HEK293 (cell line): ENCODE data around the gene STEAP2.

Source experiments
- CTCF ChIA-PET: fragments of 350-600 bp; formaldehyde crosslinking; extraction: SDS; loops from one replicate; lab custom pipeline; 2021; ENCODE audit warnings: antibody characterized with exemption; lab: Yijun Ruan, JAX
- POLR2A ChIA-PET: fragments of 300-600 bp; formaldehyde crosslinking; extraction: SDS; loops from one replicate; lab custom pipeline; 2020; ENCODE audit warnings: antibody characterized with exemption, inconsistent platforms; lab: Yijun Ruan, JAX
- H3K27ac ChIP-seq: fragments of 200-500 bp; sonication (Bioruptor generic); 2 replicates; pipeline ENCODE4 v1.5.1; 2014; ENCODE audit warnings: low read depth, low read length, control low read depth, inconsistent platforms; ENCODE audit errors: extremely low read depth
- H3K36me3 ChIP-seq, 2 experiments: fragments of 200-500 bp in 1 of 2; sonication (Bioruptor generic) in 1 of 2; 1 replicate in 1 of 2; 2 replicates in 1 of 2; pipeline ENCODE4 v1.5.1; 2014 to 2017; ENCODE audit warnings: inconsistent platforms in 2 of 2, low read length in 2 of 2; ENCODE audit not compliant: control insufficient read depth in 2 of 2, insufficient read depth in 1 of 2
- H3K4me1 ChIP-seq: fragments of 200-500 bp; sonication (Bioruptor generic); 2 replicates; pipeline ENCODE4 v1.5.1; 2014; ENCODE audit warnings: mild to moderate bottlenecking, low read length, inconsistent platforms; ENCODE audit not compliant: control insufficient read depth, insufficient read depth
- H3K4me3 ChIP-seq: 2 replicates; pipeline ENCODE4 v1.5.1; 2011; ENCODE audit warnings: low read depth, mild to moderate bottlenecking, control low read depth, low read length, moderate library complexity
- H3K9me3 ChIP-seq: fragments of 200-500 bp; sonication (Bioruptor generic); 2 replicates; pipeline ENCODE4 v1.5.1; 2014; ENCODE audit warnings: low read depth, low read length, inconsistent platforms; ENCODE audit not compliant: control insufficient read depth, insufficient read depth
- FEZF1 ChIP-seq: fragments of 450-650 bp; formaldehyde crosslinking; IDR thresholded peaks from 2 replicates; pipeline ENCODE4 v1.5.1; 2016; ENCODE audit warnings: missing biosample characterization, missing genetic modification characterization
- IKZF3 ChIP-seq: fragments of 450-650 bp; IDR thresholded peaks from 2 replicates; pipeline ENCODE4 v1.5.0; 2018; ENCODE audit warnings: missing biosample characterization, mild to moderate bottlenecking, missing genetic modification characterization, moderate library complexity
- MZF1 ChIP-seq: fragments of 450-650 bp; formaldehyde crosslinking; IDR thresholded peaks from 2 replicates; pipeline ENCODE4 v1.5.1; 2017; ENCODE audit warnings: missing biosample characterization, missing genetic modification characterization, borderline replicate concordance
- OVOL3 ChIP-seq: fragments of 450-650 bp; formaldehyde crosslinking; IDR thresholded peaks from 2 replicates; pipeline ENCODE4 v1.5.1; 2016; ENCODE audit warnings: missing biosample characterization, missing genetic modification characterization
- PRDM1 ChIP-seq: fragments of 450-650 bp; formaldehyde crosslinking; IDR thresholded peaks from 2 replicates; pipeline ENCODE4; 2016; ENCODE audit warnings: missing biosample characterization, missing genetic modification characterization
- REPIN1 ChIP-seq: fragments of 450-650 bp; formaldehyde crosslinking; IDR thresholded peaks from 2 replicates; pipeline ENCODE4 v1.5.1; 2017; ENCODE audit warnings: missing biosample characterization, missing genetic modification characterization, low read depth
- SP7 ChIP-seq: fragments of 450-650 bp; formaldehyde crosslinking; IDR thresholded peaks from 2 replicates; pipeline ENCODE4 v1.5.1; 2016; ENCODE audit warnings: missing biosample characterization, missing genetic modification characterization
- TCF7L2 ChIP-seq: IDR thresholded peaks from 2 replicates; pipeline ENCODE4 v1.6.1; 2011; ENCODE audit warnings: low read depth, mild to moderate bottlenecking, inconsistent platforms, low read length, moderate library complexity, borderline replicate concordance
- ZFP37 ChIP-seq: fragments of 450-650 bp; formaldehyde crosslinking; IDR thresholded peaks from 2 replicates; pipeline ENCODE4 v1.5.1; 2016; ENCODE audit warnings: missing biosample characterization, missing genetic modification characterization
- ZNF155 ChIP-seq: fragments of 450-650 bp; formaldehyde crosslinking; IDR thresholded peaks from 2 replicates; pipeline ENCODE4 v1.5.1; 2016; ENCODE audit warnings: missing biosample characterization, missing genetic modification characterization
- ZNF16 ChIP-seq: fragments of 450-650 bp; formaldehyde crosslinking; IDR thresholded peaks from 2 replicates; pipeline ENCODE4 v1.5.1; 2016; ENCODE audit warnings: low read depth, missing biosample characterization, missing genetic modification characterization
- ZNF311 ChIP-seq: fragments of 450-650 bp; formaldehyde crosslinking; IDR thresholded peaks from 2 replicates; pipeline ENCODE4 v1.5.1; 2017; ENCODE audit warnings: missing biosample characterization, missing genetic modification characterization, borderline replicate concordance
- ZNF37A ChIP-seq: fragments of 450-650 bp; IDR thresholded peaks from 2 replicates; pipeline ENCODE4 v1.5.1; 2018; ENCODE audit warnings: missing biosample characterization, missing genetic modification characterization
- ZNF394 ChIP-seq: fragments of 450-650 bp; formaldehyde crosslinking; IDR thresholded peaks from 2 replicates; pipeline ENCODE4 v1.5.1; 2016; ENCODE audit warnings: missing biosample characterization, missing genetic modification characterization, mild to moderate bottlenecking, moderate library complexity, borderline replicate concordance
- ZNF548 ChIP-seq: fragments of 450-650 bp; formaldehyde crosslinking; IDR thresholded peaks from 2 replicates; pipeline ENCODE4 v1.5.1; 2016; ENCODE audit warnings: missing biosample characterization, missing genetic modification characterization
- ZNF654 ChIP-seq: fragments of 450-650 bp; formaldehyde crosslinking; IDR thresholded peaks from 2 replicates; pipeline ENCODE4 v1.5.1; 2016; ENCODE audit warnings: low read depth, missing biosample characterization, missing genetic modification characterization
- ZNF664 ChIP-seq: fragments of 450-650 bp; formaldehyde crosslinking; IDR thresholded peaks from 2 replicates; pipeline ENCODE4 v1.5.1; 2016; ENCODE audit warnings: missing biosample characterization, missing genetic modification characterization
- TF ChIP-seq, protein P1 (sequence below): fragments of 450-650 bp; formaldehyde crosslinking; IDR thresholded peaks from 2 replicates; pipeline ENCODE4 v1.5.1; 2017; ENCODE audit warnings: missing biosample characterization, missing genetic modification characterization
- TF ChIP-seq, protein P2 (sequence below): fragments of 450-650 bp; formaldehyde crosslinking; IDR thresholded peaks from 2 replicates; pipeline ENCODE4 v1.5.1; 2016; ENCODE audit warnings: missing biosample characterization, missing genetic modification characterization
- TF ChIP-seq, protein P3 (sequence below): IDR thresholded peaks from 2 replicates; pipeline ENCODE4 v1.6.1; 2011; ENCODE audit warnings: mild to moderate bottlenecking, low read depth, low read length, borderline replicate concordance
- TF ChIP-seq, protein P4 (sequence below): fragments of 450-650 bp; formaldehyde crosslinking; IDR thresholded peaks from 2 replicates; pipeline ENCODE4 v1.5.1; 2017; ENCODE audit warnings: missing biosample characterization, missing genetic modification characterization
- TF ChIP-seq, protein P5 (sequence below): fragments of 450-650 bp; formaldehyde crosslinking; IDR thresholded peaks from 2 replicates; pipeline ENCODE4 v1.5.1; 2017; ENCODE audit warnings: missing biosample characterization, missing genetic modification characterization
- TF ChIP-seq, protein P6 (sequence below): fragments of 450-650 bp; formaldehyde crosslinking; IDR thresholded peaks from 2 replicates; pipeline ENCODE4 v1.5.1; 2016; ENCODE audit warnings: missing biosample characterization, missing genetic modification characterization

Gene STEAP2

DNA sequence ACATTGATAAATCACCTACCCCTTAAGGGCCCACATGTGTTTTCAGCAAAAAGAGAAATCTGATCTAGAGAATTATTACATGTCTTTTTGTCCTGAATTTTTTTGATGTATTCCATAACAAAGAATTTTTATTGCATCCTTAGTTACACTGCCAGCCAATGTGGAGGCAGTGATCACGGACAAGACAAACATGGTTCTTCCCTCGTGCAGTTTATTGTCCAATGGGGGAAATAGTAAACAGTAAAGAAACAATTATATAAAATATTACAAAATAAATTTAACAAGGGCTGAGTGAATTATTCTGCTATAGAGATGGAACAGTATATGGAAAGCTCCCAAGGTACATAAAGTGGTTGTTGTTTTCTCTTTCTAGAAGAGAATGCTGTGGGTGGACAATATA lies 2.0 kb downstream of the STEAP2 start:
- Histone ChIP-seq H3K4me3 (no peak overlapping the region), H3K27ac (no peak overlapping the region), H3K9me3 (no peaks in the 10 kb centered on the region), H3K4me1 (peaks cover 30% of the 10 kb centered on the region), H3K36me3 (peaks cover 0 to 3% of the 10 kb centered on the region in 2 experiments; a peak in 1 of 3 replicates)
- ChIA-PET CTCF (interaction anchor here (0.6 to 1.2 kb wide), 2 partner anchors 50 to 226 kb away, joined by 3 to 4 read pairs; no protein-coding TSS in a partner anchor), POLR2A (no interaction called here)
- TF ChIP-seq, protein P1, sequence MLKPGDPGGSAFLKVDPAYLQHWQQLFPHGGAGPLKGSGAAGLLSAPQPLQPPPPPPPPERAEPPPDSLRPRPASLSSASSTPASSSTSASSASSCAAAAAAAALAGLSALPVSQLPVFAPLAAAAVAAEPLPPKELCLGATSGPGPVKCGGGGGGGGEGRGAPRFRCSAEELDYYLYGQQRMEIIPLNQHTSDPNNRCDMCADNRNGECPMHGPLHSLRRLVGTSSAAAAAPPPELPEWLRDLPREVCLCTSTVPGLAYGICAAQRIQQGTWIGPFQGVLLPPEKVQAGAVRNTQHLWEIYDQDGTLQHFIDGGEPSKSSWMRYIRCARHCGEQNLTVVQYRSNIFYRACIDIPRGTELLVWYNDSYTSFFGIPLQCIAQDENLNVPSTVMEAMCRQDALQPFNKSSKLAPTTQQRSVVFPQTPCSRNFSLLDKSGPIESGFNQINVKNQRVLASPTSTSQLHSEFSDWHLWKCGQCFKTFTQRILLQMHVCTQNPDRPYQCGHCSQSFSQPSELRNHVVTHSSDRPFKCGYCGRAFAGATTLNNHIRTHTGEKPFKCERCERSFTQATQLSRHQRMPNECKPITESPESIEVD (tag by site-specific recombination): peak; percentile 52
- TF ChIP-seq ZNF311 (tag by site-specific recombination): no peak

DNA sequence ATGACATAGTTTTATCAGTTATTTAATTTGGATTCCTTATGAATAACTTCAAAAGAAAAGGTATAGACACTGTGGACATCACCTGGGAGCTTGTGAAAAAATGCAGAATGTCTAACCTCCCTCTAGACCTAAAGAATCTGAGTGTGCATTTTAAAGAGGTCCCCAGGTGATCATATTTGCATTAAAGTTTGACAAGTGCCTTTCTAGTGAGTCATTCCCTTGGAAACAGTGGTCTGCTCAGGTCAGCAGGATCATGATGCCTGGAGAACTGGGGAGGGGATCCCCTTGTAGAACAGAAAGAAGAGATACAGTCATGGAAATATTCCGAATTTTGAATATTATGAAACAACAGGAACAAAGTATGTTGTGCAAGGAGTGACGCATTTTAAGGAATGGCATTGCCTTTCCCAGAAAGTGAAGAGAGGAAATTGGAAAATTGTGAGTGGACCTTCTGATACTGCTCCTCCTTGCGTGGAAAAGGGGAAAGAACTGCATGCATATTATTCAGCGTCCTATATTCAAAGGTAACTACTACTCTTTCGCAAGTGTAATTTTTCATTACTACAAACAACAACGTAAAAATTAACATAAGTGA lies 4.6 kb downstream of the STEAP2 start:
- Histone ChIP-seq H3K36me3 (peaks cover 0 to 3% of the 10 kb centered on the region in 2 experiments; a peak in 1 of 3 replicates), H3K4me1 (peaks cover 22% of the 10 kb centered on the region)
- TF ChIP-seq ZNF37A (tag by site-specific recombination) (no peak), SP7 (tag by site-specific recombination) (no peak), ZFP37 (no peak), PRDM1 (tag by site-specific recombination) (0 out of 2 replicates have a peak, but pooled peaks have one; percentile 18), REPIN1 (tag by site-specific recombination) (no peak), ZNF654 (tag by site-specific recombination) (no peak), ZNF548 (tag by site-specific recombination) (no peak)
- TF ChIP-seq, protein P2, sequence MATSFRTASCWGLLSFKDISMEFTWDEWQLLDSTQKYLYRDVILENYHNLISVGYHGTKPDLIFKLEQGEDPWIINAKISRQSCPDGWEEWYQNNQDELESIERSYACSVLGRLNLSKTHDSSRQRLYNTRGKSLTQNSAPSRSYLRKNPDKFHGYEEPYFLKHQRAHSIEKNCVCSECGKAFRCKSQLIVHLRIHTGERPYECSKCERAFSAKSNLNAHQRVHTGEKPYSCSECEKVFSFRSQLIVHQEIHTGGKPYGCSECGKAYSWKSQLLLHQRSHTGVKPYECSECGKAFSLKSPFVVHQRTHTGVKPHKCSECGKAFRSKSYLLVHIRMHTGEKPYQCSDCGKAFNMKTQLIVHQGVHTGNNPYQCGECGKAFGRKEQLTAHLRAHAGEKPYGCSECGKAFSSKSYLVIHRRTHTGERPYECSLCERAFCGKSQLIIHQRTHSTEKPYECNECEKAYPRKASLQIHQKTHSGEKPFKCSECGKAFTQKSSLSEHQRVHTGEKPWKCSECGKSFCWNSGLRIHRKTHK (tag by site-specific recombination): no peak
- TF ChIP-seq, all 188 proteins: peak for 1
- Histone ChIP-seq H3K9me3 (no peaks in the 10 kb centered on the region), H3K27ac (no peak overlapping the region), H3K4me3 (no peak overlapping the region)
- ChIA-PET CTCF (interaction anchor here (1.2 kb wide), 1 partner anchor 19 kb away, joined by 3 read pairs; no protein-coding TSS in a partner anchor), POLR2A (no interaction called here)

DNA sequence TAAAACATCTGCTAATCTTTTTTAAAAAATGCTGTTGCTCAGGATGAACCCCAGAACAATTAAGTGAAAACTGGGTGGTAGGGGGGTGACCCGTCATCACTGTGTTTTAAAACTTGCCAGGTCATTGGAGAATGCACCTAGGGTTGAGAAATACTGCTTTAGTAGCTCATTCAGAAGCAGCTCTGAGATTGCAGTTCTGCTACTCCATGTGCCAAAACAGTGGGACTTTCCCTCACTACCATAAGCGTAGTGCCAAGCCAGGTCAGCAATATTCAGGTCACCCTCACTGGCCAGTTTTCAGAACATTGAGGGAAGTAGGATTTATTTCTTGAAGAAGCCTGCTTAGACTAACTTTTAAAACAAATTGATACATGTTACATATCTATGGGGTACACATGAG lies 5.2 kb downstream of the STEAP2 start:
- ChIA-PET CTCF (interaction anchor here (1.2 kb wide), 1 partner anchor 20 kb away, joined by 3 read pairs; no protein-coding TSS in a partner anchor), POLR2A (no interaction called here)
- H3K4me1 ChIP-seq: peaks cover 21% of the 10 kb centered on the region
- H3K9me3 ChIP-seq: no peaks in the 10 kb centered on the region
- H3K27ac ChIP-seq: no peak overlapping the region
- H3K36me3 ChIP-seq: peaks cover 0 to 3% of the 10 kb centered on the region in 2 experiments; a peak in 1 of 3 replicates
- no peak overlapping the region for H3K4me3 ChIP-seq
- TF ChIP-seq ZNF394: no peak
- no peak for TF ChIP-seq OVOL3 (tag by site-specific recombination)
- TF ChIP-seq IKZF3 (tag by site-specific recombination): no peak
- TF ChIP-seq, protein P3, sequence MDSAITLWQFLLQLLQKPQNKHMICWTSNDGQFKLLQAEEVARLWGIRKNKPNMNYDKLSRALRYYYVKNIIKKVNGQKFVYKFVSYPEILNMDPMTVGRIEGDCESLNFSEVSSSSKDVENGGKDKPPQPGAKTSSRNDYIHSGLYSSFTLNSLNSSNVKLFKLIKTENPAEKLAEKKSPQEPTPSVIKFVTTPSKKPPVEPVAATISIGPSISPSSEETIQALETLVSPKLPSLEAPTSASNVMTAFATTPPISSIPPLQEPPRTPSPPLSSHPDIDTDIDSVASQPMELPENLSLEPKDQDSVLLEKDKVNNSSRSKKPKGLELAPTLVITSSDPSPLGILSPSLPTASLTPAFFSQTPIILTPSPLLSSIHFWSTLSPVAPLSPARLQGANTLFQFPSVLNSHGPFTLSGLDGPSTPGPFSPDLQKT: no peak
- TF ChIP-seq, protein P4, sequence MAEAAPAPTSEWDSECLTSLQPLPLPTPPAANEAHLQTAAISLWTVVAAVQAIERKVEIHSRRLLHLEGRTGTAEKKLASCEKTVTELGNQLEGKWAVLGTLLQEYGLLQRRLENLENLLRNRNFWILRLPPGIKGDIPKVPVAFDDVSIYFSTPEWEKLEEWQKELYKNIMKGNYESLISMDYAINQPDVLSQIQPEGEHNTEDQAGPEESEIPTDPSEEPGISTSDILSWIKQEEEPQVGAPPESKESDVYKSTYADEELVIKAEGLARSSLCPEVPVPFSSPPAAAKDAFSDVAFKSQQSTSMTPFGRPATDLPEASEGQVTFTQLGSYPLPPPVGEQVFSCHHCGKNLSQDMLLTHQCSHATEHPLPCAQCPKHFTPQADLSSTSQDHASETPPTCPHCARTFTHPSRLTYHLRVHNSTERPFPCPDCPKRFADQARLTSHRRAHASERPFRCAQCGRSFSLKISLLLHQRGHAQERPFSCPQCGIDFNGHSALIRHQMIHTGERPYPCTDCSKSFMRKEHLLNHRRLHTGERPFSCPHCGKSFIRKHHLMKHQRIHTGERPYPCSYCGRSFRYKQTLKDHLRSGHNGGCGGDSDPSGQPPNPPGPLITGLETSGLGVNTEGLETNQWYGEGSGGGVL (tag by site-specific recombination): no peak
- no peak for TF ChIP-seq MZF1 (tag by site-specific recombination)
- TF ChIP-seq ZNF16 (tag by site-specific recombination): no peak
- TF ChIP-seq, protein P5, sequence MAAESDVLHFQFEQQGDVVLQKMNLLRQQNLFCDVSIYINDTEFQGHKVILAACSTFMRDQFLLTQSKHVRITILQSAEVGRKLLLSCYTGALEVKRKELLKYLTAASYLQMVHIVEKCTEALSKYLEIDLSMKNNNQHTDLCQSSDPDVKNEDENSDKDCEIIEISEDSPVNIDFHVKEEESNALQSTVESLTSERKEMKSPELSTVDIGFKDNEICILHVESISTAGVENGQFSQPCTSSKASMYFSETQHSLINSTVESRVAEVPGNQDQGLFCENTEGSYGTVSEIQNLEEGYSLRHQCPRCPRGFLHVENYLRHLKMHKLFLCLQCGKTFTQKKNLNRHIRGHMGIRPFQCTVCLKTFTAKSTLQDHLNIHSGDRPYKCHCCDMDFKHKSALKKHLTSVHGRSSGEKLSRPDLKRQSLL (tag by site-specific recombination): no peak
- TF ChIP-seq TCF7L2: no peak
- TF ChIP-seq ZNF664 (tag by site-specific recombination): no peak
- no peak for TF ChIP-seq ZNF155 (tag by site-specific recombination)
- no peak for TF ChIP-seq FEZF1
- TF ChIP-seq, protein P6, sequence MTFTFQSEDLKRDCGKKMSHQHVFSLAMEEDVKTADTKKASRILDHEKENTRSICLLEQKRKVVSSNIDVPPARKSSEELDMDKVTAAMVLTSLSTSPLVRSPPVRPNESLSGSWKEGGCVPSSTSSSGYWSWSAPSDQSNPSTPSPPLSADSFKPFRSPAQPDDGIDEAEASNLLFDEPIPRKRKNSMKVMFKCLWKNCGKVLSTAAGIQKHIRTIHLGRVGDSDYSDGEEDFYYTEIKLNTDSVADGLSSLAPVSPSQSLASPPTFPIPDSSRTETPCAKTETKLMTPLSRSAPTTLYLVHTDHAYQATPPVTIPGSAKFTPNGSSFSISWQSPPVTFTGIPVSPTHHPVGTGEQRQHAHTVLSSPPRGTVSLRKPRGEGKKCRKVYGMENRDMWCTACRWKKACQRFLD: no peak
